Endodermal cell (in vitro differentiated cells): ENCODE data around the gene PLA2G4F. TPM values are rescaled to one million over a fixed set of nuclear protein-coding genes. Genes with fewer than 3 reads are reported as not detected.

ENCODE experiments used
- DNase-seq: peaks from one replicate; pipeline ENCODE4 v3.0.0-alpha.2; 2017
- H3K27ac ChIP-seq: 2 replicates; pipeline ENCODE4 v1.5.1; 2013; ENCODE audit warnings: mild to moderate bottlenecking, low read depth, low read length, moderate library complexity
- H3K27me3 ChIP-seq: 2 replicates; pipeline ENCODE4 v1.6.1; 2013; ENCODE audit warnings: mild to moderate bottlenecking, low read length, moderate library complexity; ENCODE audit not compliant: insufficient read depth, control insufficient read depth, poor library complexity, severe bottlenecking
- H3K36me3 ChIP-seq: 2 replicates; pipeline ENCODE4 v1.7.0; 2013; ENCODE audit warnings: mild to moderate bottlenecking, low read length, moderate library complexity; ENCODE audit not compliant: control insufficient read depth, insufficient read depth
- H3K4me1 ChIP-seq: one replicate; pipeline ENCODE4 v1.7.0; 2013; ENCODE audit warnings: low read length; ENCODE audit not compliant: control insufficient read depth, insufficient read depth
- H3K4me3 ChIP-seq: 2 replicates; pipeline ENCODE4 v1.5.1; 2013; ENCODE audit warnings: mild to moderate bottlenecking, low read length, moderate library complexity
- H3K9ac ChIP-seq: 2 replicates; pipeline ENCODE4 v1.6.1; 2013; ENCODE audit warnings: mild to moderate bottlenecking, low read length, moderate library complexity; ENCODE audit not compliant: poor library complexity, severe bottlenecking; ENCODE audit errors: extremely low read depth
- H3K9me3 ChIP-seq: 2 replicates; pipeline ENCODE4 v1.6.1; 2013; ENCODE audit warnings: mild to moderate bottlenecking, low read length, moderate library complexity; ENCODE audit not compliant: control insufficient read depth
- H3K27ac Mint-ChIP-seq: 2 replicates; pipeline ENCODE4 v1.8.0; 2020; ENCODE audit warnings: mixed read lengths
- H3K27me3 Mint-ChIP-seq: 2 replicates; pipeline ENCODE4 v1.8.0; 2021; ENCODE audit warnings: mild to moderate bottlenecking, mixed read lengths; ENCODE audit not compliant: insufficient read depth
- H3K36me3 Mint-ChIP-seq: 2 replicates; pipeline ENCODE4 v1.8.0; 2020; ENCODE audit warnings: low read depth, mixed read lengths
- H3K4me1 Mint-ChIP-seq: 2 replicates; pipeline ENCODE4 v1.8.0; 2020; ENCODE audit warnings: mixed read lengths
- H3K4me3 Mint-ChIP-seq: 2 replicates; pipeline ENCODE4 v1.8.0; 2020; ENCODE audit warnings: mild to moderate bottlenecking, moderate library complexity, mixed read lengths
- H3K9me3 Mint-ChIP-seq: 2 replicates; pipeline ENCODE4 v1.8.0; 2020; ENCODE audit warnings: mild to moderate bottlenecking, mixed read lengths
- WGBS, 2 experiments: methylation state at CpG; one replicate each; pipeline versions ENCODE4 v1.1.5 to v1.1.7; 2013; ENCODE audit warnings: missing lambda C conversion rate in 2 of 2, mixed read lengths in 1 of 2; ENCODE audit not compliant: insufficient coverage in 1 of 2, insufficient read length in 1 of 2; 5-methylcytosine and 5-hydroxymethylcytosine counted together
- total RNA-seq, 2 donors: library from RNA; stranded (reverse); fragmentation: NEBNext Ultra II Directional in 1 of 2; extraction: Animal tissue kit (Norgen Biotek cat#: 25700) in 1 of 2; gene quantifications; 2 replicates in 1 of 2; 3 replicates in 1 of 2; pipeline ENCODE4 v1.2.1, GENCODE V29; 2021
- TF ChIP-seq, protein P1 (sequence below): fragments of 200-600 bp; sonication (generic); conservative IDR thresholded peaks from 2 replicates; pipeline ENCODE4 v1.5.0; 2021; ENCODE audit warnings: antibody characterized with exemption, mild to moderate bottlenecking

Gene PLA2G4F
- total RNA-seq, 2 donors from 2014 or later: 0.22 TPM; not detected in 1

DNA sequence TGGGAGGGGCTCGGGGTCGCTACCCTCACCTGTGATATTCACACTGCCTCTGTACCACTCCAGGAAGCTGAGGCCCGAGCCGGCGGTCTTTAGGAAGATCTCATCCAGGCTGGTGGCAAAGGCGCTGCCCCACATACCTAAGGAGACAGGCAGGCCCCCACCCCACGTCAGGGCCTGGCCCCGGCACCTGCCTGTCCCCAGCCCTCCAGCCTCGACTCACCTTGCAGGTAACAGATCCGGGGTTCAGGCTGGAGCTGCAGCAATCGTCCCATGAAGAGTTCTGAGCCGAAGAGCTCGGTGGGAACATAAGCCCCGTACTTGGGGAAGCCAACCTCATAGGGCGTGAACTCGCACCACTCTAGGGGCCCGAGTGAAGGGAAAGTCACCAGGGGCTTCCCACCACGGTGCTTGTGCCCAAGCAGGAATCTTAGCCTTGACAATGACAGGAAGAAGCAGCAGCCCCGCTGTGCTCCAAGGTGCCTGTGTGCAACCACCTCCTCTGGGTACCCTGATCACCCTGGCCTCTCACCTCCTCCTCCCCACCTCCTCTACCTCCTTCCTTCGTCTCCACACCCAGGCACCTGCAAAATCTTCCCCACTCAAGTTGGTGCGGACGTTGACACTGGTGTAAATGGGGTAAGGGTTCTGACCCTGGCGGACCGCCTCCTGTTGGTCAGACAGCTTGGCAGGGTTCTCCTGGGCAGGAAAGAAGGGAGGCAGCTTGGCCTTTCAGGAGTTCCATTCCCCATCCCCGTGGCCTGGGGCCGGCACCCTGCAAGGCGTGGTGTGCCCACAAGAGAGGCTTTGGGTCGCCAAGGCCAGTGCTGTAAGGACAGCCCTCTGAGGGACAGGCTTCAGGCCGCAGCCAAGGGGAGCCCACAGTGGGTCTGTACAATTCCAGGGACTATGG is 10.6 kb downstream of the PLA2G4F start:
- H3K9me3 Mint-ChIP-seq: no peaks in the 10 kb centered on the region
- WGBS, 2 experiments: 91 to 97% methylated on average over 19 to 29 of the region's 29 CpGs
- no peaks in the 10 kb centered on the region for H3K27me3 ChIP-seq
- H3K4me1 Mint-ChIP-seq: peaks cover 6% of the 10 kb centered on the region
- no peaks in the 10 kb centered on the region for H3K9me3 ChIP-seq
- H3K4me3 Mint-ChIP-seq: no peak overlapping the region
- H3K4me3 ChIP-seq: no peak overlapping the region
- no peak overlapping the region for H3K9ac ChIP-seq
- H3K27ac Mint-ChIP-seq: no peak overlapping the region
- H3K36me3 Mint-ChIP-seq: no peaks in the 10 kb centered on the region
- DNase-seq: no peak
- no peak overlapping the region for H3K27ac ChIP-seq
- H3K4me1 ChIP-seq: no peaks in the 10 kb centered on the region
- no peaks in the 10 kb centered on the region for H3K36me3 ChIP-seq
- TF ChIP-seq, protein P1, sequence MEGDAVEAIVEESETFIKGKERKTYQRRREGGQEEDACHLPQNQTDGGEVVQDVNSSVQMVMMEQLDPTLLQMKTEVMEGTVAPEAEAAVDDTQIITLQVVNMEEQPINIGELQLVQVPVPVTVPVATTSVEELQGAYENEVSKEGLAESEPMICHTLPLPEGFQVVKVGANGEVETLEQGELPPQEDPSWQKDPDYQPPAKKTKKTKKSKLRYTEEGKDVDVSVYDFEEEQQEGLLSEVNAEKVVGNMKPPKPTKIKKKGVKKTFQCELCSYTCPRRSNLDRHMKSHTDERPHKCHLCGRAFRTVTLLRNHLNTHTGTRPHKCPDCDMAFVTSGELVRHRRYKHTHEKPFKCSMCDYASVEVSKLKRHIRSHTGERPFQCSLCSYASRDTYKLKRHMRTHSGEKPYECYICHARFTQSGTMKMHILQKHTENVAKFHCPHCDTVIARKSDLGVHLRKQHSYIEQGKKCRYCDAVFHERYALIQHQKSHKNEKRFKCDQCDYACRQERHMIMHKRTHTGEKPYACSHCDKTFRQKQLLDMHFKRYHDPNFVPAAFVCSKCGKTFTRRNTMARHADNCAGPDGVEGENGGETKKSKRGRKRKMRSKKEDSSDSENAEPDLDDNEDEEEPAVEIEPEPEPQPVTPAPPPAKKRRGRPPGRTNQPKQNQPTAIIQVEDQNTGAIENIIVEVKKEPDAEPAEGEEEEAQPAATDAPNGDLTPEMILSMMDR: no peak
- peaks cover 9% of the 10 kb centered on the region for H3K27me3 Mint-ChIP-seq

DNA sequence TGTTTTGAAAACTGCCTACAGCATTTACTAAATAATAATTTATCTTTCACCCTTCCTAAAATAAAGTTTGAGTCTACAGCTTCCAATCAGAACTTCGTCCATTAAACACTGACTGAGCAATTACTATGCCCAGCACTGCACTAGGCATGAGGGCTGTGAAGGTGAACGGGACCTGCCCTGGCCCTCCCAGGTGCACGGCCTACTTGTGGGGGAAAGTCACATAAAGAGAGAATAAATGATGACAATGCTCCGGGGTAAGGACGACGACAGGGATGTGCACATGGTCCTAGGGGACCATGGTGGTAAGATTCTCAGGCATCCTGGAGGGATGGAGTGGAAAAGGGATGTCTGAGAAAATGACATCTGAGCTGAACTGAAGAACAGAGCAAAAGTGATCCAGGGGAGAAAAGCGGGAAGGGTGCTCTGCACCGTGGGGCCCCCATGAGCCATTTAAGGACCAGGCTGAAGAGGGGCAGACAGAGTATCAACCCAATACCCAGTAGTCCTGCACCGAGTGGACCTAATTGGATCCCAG is 11.5 kb downstream of the PLA2G4F start:
- peaks cover 5% of the 10 kb centered on the region for H3K4me1 ChIP-seq
- no peak overlapping the region for H3K27ac ChIP-seq
- 89 to 92% methylated on average over 8 to 9 of the region's 9 CpGs for WGBS, 2 experiments
- Mint-ChIP-seq H3K27me3 (peaks cover 13% of the 10 kb centered on the region), H3K4me1 (peaks cover 14% of the 10 kb centered on the region), H3K36me3 (no peaks in the 10 kb centered on the region), H3K27ac (no peak overlapping the region), H3K4me3 (no peak overlapping the region), H3K9me3 (peaks cover 2% of the 10 kb centered on the region)
- no peaks in the 10 kb centered on the region for H3K27me3 ChIP-seq
- TF ChIP-seq, protein P1: no peak
- no peak for DNase-seq
- H3K36me3 ChIP-seq: no peaks in the 10 kb centered on the region
- H3K4me3 ChIP-seq: no peak overlapping the region
- peaks cover 2% of the 10 kb centered on the region for H3K9me3 ChIP-seq
- no peak overlapping the region for H3K9ac ChIP-seq

DNA sequence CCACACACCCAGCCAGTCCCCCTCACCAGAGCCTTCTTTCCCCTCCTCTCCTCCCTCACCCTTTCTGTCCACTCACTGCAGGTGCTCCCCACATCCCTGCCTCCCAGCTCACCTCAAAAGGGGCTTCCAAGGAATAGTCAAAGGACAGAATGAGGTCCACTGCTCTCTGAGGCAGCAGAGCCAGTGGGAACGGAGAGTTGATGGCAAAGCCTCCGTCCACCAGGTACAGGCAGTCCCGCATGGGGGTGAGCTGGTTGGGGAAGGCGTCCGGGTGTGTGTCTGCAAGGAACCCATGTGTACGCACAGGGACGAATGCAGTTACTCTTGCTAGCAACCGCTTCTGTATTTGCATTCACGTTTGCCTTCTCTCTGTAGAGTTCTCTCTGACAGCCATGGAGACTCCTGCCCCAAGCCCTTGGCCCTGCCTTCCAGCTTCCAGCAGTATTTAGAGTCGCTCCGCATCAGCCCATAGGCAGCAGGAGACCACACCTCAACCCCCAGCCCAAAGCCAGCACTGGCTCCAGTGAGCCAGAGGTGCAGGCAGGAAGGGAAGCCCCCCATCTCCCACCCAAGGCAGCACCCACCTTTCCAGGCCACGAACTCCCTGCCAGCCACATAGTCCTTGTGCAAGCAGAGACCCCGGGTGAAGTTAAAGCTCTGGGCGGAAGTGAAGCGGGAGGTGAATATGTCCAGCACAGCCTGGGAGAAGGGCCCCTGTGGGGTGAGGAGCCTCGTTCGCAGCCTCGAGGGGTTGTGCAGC is 12.4 kb downstream of the PLA2G4F start:
- Histone ChIP-seq H3K4me3 (no peak overlapping the region), H3K27me3 (no peaks in the 10 kb centered on the region), H3K4me1 (peaks cover 5% of the 10 kb centered on the region), H3K9ac (no peak overlapping the region), H3K9me3 (peaks cover 11% of the 10 kb centered on the region), H3K27ac (no peak overlapping the region), H3K36me3 (no peaks in the 10 kb centered on the region)
- peaks cover 11% of the 10 kb centered on the region for H3K9me3 Mint-ChIP-seq
- no peak overlapping the region for H3K27ac Mint-ChIP-seq
- TF ChIP-seq, protein P1: no peak
- H3K4me1 Mint-ChIP-seq: peaks cover 19% of the 10 kb centered on the region
- H3K4me3 Mint-ChIP-seq: no peak overlapping the region
- H3K27me3 Mint-ChIP-seq: peaks cover 13% of the 10 kb centered on the region
- WGBS, 2 experiments: 83 to 91% methylated on average over 11 to 18 of the region's 18 CpGs
- H3K36me3 Mint-ChIP-seq: no peaks in the 10 kb centered on the region
- DNase-seq: no peak
